ENCODE results near the gene XXYLT1. TPM values are rescaled to one million over a fixed set of nuclear protein-coding genes. Genes with fewer than 3 reads are reported as not detected.

XXYLT1 gene
- total and polyA plus RNA-seq, 2 of the 8 experiments (the other 6 are each of a cell fraction or from before 2014, with no cell fraction given) = 18.9 to 23.8 TPM

- H4K8ac ChIP-seq (ENCODE audit: extremely low read depth, insufficient read depth, low read length) = no peak overlapping the region
- no peak overlapping the region for H3K14ac ChIP-seq (ENCODE audit: insufficient read length)
- no peaks in the 10 kb centered on the region for H3K27me3 ChIP-seq (replicated peaks in 1 of 4; ENCODE audit: control insufficient read depth in 3 of 4, extremely low read depth in 1 of 4, insufficient read depth in 3 of 4, low read length in 3 of 4)
- H3K79me1 ChIP-seq (ENCODE audit: low read depth, low read length) = no peaks in the 10 kb centered on the region; the same call in 1 of the 2 replicates
- H3K4me2 ChIP-seq (ENCODE audit: insufficient read depth in 1 of 2, low read depth in 2 of 2, low read length in 2 of 2) = no peak overlapping the region
- H3K4ac ChIP-seq (replicated peaks; ENCODE audit: insufficient read length, low read depth, low read length) = no peak overlapping the region
- WGBS, 2 experiments (ENCODE audit: extremely low coverage in 1 of 2, insufficient coverage in 1 of 2, insufficient read length in 1 of 2, insufficient replicate concordance in 2 of 2, low coverage in 1 of 2, low lambda C conversion rate in 2 of 2, missing lambda C conversion rate in 1 of 2) = 99% methylated on average over 10 of the region's 10 CpGs; no CpG with 5 or more reads in 1 of the 2 experiments
- H3K23me2 ChIP-seq (ENCODE audit: low read depth, low read length) = no peaks in the 10 kb centered on the region
- H2AK5ac ChIP-seq (ENCODE audit: low read depth, low read length) = no peak overlapping the region
- DNase-seq (ENCODE audit: low read depth in 1 of 2, low spot score in 2 of 2) (no peak), FAIRE-seq (no peak)
- no peak overlapping the region for H2BK15ac ChIP-seq (ENCODE audit: low read length)
- H2BK120ac ChIP-seq (replicated peaks; ENCODE audit: low read depth, low read length) = no peak overlapping the region
- H3K23ac ChIP-seq (ENCODE audit: insufficient read length) = no peak overlapping the region
- TF ChIP-seq RAD21 (IDR thresholded peaks at IDR 0.05 in 1 of 2, conservative IDR thresholded peaks at IDR 0.05 in 1 of 2; ENCODE audit: low read depth in 2 of 2, low read length in 2 of 2) = no peak
- no peak for TF ChIP-seq TEAD4 (IDR thresholded peaks at IDR 0.05; ENCODE audit: low read depth, low read length)
- no peak for TF ChIP-seq KDM5A (IDR thresholded peaks at IDR 0.05; ENCODE audit: low read length)
- TF ChIP-seq RBBP5 (IDR thresholded peaks at IDR 0.05; ENCODE audit: borderline replicate concordance, low read depth, low read length) = no peak
- no peak for TF ChIP-seq CREB1 (IDR thresholded peaks at IDR 0.05)
- TF ChIP-seq SUZ12 (IDR thresholded peaks at IDR 0.05; ENCODE audit: low read length) = no peak
- TF ChIP-seq SIN3A (conservative IDR thresholded peaks at IDR 0.05 in 1 of 2, IDR thresholded peaks at IDR 0.05 in 1 of 2; ENCODE audit: low read depth in 1 of 2, low read length in 2 of 2) = no peak
- no peak for TF ChIP-seq MAFK (IDR thresholded peaks at IDR 0.05; ENCODE audit: low read depth, low read length)
- TF ChIP-seq CHD2 (IDR thresholded peaks at IDR 0.05; ENCODE audit: low read length) = no peak
- no peak for TF ChIP-seq JUND (IDR thresholded peaks at IDR 0.05; ENCODE audit: low read length)
- TF ChIP-seq TAF1 (IDR thresholded peaks at IDR 0.05; ENCODE audit: low read depth, low read length) = no peak
- H2BK20ac ChIP-seq (ENCODE audit: low read length) = no peak overlapping the region
- no peak overlapping the region for H3K9ac ChIP-seq (replicated peaks in 1 of 4; ENCODE audit: extremely low read depth in 1 of 4, low read depth in 3 of 4, low read length in 3 of 4)
- no peaks in the 10 kb centered on the region; a peak in 1 of 8 replicates for H3K36me3 ChIP-seq (ENCODE audit: control insufficient read depth in 2 of 4, insufficient read depth in 4 of 4, low read length in 3 of 4)
- H2BK5ac ChIP-seq (ENCODE audit: low read depth, low read length) = no peak overlapping the region
- no peak overlapping the region for H4K5ac ChIP-seq (ENCODE audit: insufficient read length, low read depth, low read length)
- H3K56ac ChIP-seq (replicated peaks; ENCODE audit: insufficient read length, low read depth, low read length) = no peak overlapping the region
- no peaks in the 10 kb centered on the region for H4K20me1 ChIP-seq (replicated peaks in 1 of 2; ENCODE audit: control insufficient read depth in 1 of 2, insufficient read depth in 2 of 2, low read length in 2 of 2)
- no peak overlapping the region for H3K27ac ChIP-seq (ENCODE audit: low read depth, low read length)
- no peaks in the 10 kb centered on the region for H3K4me1 ChIP-seq (replicated peaks in 1 of 4; ENCODE audit: control insufficient read depth in 3 of 4, insufficient read depth in 4 of 4, low read length in 3 of 4)
- ChIA-PET CTCF (ENCODE audit: partially characterized antibody) (interaction anchor here (0.6 kb wide), 1 partner anchor 1479 kb away, joined by 3 read pairs; no protein-coding TSS in a partner anchor), POLR2A (ENCODE audit: partially characterized antibody) (interaction anchor here (0.6 kb wide), 1 partner anchor 9 kb away, joined by 4 read pairs; no protein-coding TSS in a partner anchor)
- H3K79me2 ChIP-seq (ENCODE audit: control insufficient read depth in 1 of 2, insufficient read depth in 2 of 2, low read length in 2 of 2) = 0 out of 4 replicates have a peak, but pooled peaks cover 0 to under 1% of the 10 kb centered on the region in 2 experiments
- 0 out of 4 replicates have a peak, but pooled peaks cover 0 to 4% of the 10 kb centered on the region in 2 experiments for H3K9me3 ChIP-seq (ENCODE audit: insufficient read depth in 2 of 2, low read depth in 1 of 2, low read length in 1 of 2)
- H3K18ac ChIP-seq (ENCODE audit: extremely low read depth, low read length) = no peak overlapping the region
- no peak overlapping the region for H4K91ac ChIP-seq (replicated peaks; ENCODE audit: insufficient read length, low read length)
- H2BK12ac ChIP-seq (ENCODE audit: low read depth, low read length) = no peak overlapping the region
- H2AFZ ChIP-seq (ENCODE audit: low read length) = no peak overlapping the region
- H3K4me3 ChIP-seq (ENCODE audit: extremely low read depth in 1 of 4, insufficient read depth in 2 of 4, low read depth in 3 of 4, low read length in 4 of 4) = no peak overlapping the region
These were observed 128.4 kb downstream of the XXYLT1 start for GRCh38 chr3:195142519-195142918.
